Measurements from ENCODE around the gene C17orf100.
"Not testable (repeated sequence)": the region's sequence is repeated elsewhere in the genome, so short reads cannot be mapped to it uniquely, and the experiment has no call there.

Gene C17orf100

DNA sequence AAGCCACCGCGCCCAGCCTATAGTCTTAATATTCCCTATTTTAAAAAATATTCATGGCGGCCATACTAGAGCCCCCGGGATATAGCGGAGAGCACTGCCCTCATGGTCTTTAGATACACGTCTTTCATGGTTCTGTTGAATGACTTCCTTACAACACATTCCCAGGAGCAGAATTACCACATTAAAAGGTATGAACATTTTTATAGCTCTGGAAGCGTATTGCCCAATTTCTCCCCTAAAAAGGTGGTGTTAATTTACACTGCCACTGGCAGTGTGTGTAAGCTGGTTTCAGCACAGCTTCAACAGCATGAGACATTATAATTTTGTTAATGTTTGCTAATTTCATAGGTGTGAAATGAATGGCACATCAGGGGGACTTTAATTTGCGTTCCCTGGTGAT, 19.0 kb downstream of the C17orf100 start:
- no peak for DNase-seq

DNA sequence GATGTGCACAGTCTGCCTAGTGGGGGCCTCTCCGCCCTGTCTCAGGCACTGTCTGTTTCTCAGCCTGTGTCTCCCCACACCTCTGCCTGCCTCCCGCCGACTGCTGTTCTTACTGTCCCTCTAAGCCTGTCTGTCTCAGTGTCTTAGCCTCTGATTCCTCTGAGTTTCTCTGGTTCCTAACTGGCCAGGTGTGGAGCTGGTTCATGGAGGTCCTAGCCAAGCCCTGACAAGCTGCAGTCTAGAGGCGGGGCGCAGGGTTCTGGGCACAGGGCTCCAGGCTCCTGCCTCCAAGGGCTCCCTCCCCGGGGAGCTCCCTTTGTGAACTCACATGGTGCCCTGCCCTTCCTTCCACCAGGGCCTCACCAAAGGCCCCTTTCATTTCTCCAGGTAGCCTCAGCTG, 19.4 kb downstream of the C17orf100 start:
- no peak for DNase-seq

DNA sequence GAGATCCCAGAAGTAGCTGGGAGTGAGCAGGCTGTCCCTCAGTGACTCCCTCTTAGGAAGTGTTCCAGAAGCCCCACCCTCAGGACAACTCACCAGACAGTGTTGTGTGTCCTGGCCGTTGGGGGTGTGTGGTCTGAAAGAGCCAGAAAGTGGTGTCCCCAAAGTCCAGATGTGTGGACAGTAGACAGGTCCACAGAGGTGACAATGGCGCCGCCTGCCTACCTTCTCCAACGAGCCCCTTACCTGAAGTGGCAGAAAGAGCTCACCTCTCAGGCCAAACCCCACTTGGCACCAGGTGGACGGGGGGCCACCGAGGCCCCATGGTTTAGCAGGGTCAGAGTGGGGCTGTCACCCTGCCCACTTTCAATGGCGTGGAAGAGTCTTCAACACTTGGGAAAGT, 19.9 kb downstream of the C17orf100 start:
- no peak for DNase-seq

DNA sequence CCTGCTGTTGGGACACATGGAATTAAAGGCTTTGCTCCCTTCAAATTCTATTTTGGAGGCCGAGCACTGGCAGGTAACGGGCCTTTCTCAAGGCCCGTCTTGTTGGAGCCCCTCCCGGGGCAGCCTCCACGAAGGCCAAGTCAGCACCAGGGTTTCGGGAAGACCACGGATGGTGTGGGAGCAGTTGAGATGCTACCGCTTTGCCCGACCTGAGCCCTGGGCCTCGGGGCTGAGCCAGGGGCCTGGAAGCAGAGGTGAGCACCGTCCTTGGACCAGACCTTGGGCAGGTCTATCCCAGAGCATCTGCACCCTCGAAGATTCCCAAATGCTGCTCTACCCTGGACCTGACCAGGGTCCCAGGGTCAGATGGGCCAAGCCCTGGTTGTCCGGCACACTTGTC, 23.0 kb downstream of the C17orf100 start:
- no peak for DNase-seq

DNA sequence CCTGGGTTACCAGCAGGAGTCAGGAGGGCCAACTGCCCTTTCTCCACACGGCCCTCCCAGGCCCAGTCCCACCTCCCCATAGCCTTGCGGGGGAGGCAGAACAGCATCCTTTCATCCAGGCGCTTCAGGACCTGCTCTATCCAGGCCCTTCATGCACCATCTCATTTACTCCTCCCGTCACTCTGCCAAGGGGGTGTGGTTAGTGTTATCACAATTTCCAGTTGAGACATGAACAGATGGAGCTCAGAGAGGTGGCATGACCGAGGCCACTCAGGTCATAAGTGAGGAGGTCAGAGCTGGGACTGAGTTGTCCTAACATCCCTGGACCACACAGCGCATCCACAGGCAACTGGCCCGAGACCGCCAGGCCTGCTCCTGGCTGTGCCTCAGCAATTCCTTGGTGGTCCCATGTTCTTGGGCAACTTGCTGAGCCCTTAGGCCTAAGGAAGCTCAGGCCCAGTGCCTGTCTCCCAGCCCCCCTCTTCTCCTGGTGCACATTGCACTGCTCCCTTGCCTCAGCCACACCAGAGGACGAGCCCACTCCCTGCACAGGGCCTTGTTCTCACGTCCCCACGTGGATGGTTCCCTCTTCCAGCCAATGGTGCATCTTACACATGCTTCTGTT, 23.8 kb downstream of the C17orf100 start:
- DNase-seq = no peak

DNA sequence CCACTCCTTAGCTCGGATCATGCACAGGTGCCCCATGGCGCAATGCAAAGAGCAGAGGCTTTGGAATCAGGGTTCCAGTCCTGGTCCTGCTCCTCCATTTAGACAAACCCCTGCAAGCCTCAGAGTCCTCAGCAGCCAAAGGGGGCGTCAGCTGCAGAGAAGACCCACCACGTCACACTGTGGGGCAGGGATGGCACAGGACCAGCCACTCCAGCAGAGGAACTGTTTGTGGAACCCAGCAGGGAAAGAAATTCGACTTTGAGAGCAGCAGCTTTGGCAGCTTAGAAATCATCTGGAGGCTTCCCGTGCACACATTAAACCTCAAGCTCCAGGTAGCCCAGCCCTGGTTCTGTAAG, 25.2 kb downstream of the C17orf100 start:
- DNase-seq = no peak

DNA sequence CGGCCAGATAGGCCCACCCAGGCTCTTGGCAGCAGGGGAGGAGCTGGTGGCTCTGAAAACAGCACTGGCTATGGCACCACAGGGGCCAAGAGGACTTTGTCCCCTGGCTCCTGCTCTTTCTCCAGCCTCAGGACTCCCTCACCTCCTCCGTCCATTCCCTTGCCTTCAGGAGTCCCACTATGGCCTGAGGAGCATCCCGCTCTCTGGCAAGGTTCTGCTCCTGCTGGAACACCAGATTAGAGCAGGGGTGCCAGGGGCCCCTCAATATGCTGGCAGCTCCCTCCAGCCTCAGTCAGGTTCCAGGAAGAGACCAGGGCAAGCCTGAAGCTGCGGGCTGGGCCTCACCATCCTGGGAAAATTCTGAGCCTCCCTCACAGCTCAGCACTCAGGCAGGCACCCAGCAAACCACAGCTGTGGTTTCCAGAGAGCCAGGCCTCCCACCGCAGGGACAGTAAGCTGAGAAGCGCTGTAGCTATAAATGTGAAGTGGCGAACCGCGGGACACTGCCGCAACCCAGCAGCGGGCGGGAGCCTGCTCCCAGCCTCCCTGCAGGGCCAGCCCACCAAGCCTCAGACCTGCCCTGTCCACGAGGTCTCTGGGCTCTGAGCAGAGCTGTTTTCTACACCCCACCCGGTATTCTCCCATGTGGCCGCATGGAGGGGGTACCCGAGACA, 25.7 kb downstream of the C17orf100 start:
- no peak for DNase-seq

DNA sequence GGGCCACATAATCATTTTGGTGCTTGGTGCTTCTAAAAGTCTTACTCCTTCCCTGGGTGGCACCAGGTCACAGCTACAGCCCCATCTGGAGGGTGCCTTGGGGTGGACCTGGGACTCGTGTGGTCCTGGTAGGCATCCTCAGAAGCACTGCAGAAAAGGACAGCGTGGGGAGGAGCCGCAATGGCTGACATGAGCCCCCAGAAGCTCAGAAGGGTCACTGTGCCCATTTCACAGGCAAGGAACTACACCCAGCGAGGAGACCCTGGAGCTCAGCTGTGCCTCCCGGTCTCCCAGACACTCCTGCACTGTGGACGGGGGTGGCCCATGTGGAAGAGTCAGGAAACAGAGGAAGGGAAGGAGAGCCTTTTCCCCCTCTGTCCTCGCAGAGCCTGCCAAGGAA, 26.4 kb downstream of the C17orf100 start:
- no peak for DNase-seq

DNA sequence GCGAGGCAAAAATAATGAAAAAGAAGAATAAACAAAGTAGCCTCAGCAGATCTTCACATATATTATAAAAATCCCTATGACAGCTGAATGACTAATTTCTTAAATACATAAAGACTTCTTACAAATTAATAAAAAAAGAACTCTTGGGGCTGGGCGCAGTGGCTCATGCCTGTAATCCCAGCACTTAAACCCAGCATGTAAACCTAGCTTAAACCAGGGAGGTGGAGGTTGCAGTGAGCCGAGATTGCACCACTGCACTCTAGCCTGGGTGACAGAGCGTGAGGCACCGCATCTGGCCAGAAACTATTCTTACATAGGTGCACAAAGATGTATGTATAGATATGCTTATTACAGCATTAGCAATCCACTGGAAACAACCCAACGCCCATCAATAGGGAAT, 27.7 kb downstream of the C17orf100 start:
- DNase-seq = no peak

DNA sequence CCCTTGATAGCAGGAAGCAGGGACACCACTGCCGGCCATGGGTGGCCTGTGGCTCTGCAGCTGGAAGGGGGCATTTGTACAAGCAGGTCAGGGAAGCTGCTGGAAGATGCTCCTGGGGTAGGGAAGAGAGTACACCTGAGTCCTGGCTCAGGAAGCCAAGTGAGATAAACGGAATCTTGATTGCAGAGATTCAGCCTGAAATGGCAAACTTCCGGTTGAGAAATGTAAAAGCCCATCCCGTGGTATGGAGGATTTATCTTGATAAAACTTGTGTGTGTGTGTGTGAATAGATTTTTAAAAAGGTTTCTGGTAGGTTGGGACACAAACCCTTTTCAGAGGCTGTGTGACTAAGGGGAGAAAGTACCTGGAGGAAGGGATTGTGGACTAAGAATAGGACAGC, 29.6 kb downstream of the C17orf100 start:
- no peak for DNase-seq

DNA sequence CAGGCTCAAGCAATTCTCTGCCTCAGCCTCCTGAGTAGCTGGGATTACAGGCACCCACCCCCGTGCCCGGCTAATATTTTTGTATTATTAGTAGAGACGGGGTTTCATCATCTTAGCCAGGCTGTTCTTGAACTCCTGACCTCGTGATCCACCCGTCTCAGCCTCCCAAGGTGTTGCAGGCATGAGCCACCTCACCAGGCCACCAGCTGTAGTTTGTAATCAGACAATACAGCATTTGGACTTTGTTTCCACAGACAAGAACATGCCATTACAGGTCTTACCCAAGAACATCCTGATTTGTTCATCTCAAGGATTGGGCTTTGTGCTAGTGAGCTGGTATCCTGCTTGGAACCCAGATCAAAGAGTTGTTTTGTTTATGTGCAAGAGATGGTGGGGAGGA, 30.1 kb downstream of the C17orf100 start:
- DNase-seq = no peak

DNA sequence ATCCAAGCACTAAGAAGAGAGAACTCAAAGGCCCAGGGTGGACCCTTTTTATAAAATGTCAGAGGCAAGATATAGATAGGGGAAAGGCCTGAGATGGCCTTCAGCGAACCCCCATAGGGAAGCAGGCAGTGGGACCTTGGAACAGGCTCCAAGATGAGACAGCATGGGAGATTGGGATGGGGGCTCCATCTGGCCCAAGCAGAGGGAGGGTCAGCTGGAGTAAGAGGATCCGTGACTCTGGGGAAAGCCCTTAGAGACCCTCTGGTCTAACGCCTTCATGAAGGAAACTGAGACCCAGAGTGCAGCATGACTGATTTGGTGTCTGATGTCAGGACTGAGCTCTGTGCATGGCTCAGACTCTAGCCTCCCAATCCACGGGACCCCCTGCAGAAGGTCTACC, 30.8 kb downstream of the C17orf100 start:
- no peak for DNase-seq

DNA sequence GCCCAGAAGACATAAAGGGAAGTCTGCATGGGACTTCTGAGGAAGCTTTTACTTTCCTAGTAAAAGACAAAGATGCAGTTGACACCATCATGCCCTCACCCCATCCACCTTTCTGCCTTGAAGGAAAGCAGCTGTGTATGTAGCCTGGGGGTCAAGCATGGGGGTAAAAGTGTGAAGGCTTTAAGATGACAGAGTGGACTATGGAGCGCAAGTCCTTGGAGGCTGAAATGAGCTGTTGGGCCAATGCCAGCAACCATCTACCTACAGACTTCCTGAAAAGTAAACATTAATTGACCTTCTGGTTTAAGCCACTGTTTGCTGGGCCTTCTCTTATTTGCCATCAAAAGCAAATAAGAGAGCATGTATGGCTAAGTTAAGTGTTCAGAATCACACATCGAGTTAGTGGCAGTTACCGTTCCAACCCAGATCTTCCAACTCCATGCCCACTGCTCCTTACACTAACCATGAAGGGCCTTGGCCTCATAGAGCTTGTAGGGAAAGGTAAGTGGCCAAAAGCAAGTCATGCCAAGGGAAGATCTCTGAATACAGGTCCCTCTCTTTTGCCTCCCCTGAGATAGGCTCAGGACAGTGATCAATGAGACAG, 31.6 kb downstream of the C17orf100 start:
- no peak for DNase-seq

DNA sequence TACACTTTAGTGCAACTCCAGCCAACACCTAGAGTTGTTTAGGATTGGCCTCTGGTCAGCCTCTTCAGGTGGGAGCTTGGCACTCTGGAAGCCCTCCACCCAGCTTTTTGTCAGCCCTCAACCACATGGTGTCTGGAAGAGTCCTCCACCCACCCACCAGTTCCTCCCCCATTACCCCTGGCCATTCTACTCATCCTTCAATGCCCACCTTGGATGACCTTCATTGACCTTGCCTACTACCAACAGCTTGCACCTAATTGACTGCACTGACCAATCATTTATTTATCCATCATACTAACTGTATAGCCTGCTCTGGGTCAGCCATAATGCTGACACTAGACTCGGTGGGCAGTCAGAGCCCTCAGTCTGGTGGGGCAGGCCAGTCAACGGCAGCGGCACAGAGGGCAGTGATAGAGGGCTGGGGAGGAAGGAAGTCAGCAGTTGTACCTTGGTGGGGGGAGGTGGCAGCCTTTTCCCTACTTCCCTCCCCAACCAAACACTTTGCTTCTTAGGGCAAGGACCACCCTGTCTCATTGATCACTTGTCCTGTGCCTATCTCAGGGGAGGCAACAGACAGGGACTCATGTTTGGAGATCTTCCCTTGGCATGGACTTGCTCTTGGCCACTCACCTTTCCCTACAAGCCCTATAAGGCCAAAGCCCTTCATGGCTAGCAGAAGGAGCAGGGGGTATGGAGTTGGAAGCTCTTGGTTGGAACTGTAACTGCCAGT, 32.3 kb downstream of the C17orf100 start:
- no peak for DNase-seq

DNA sequence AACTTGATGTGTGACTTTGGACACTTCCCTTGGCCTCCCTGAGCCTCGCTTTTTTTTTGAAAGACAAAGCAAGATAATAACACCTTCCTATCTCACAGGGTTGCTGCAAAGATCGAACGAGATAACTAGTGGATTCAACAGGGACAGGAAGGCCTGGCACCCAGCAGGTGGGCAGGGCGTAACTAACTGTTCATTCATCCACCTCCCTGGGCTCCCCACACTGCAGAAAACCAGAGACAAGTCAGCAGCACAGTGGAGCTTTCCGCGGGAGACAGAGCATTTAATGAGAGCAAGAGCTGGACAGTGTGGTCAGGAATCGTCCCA, 32.9 kb downstream of the C17orf100 start:
- no peak for DNase-seq

DNA sequence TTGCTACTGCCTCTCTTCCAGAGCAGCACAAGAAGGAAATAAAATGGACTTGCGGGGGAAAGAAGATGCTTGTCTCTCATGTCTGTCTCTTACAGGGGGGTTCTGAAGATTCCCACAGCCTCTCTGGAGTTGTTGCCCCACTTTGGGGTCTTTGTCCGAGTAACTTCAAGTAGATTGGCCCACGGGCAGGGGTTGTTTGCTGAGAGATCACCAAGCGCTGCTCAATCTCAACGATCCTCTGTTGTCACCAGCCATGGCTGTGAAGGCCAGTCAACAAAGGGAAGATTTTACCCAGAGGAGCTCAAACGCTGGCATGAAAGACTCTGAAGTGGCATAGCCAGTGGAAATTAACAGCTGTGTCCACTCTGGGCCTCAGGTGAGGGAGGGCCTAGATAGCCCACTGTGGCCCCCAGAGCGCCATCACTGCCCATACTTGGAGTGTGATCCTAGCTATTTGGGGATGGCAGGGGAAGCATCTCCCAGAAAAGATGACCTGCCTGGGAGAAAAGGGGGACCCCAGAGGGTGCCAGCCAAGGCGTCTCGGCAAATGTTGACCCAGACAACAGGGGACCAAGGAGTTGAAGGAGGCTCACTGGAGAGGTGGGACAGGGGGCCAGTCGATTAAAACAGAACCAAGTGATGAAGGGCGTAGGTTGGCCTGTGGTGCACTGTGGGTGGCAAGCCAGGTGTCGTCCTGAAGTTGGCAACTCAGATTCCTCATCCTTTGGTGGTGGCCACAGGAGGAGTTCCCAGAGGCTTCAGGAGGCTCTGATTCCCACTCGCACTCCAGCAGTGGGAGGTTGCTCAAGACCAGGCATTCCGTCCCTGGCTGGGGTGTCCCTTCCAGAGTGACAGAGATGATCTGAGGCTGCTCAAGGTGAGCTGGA, 33.6 kb downstream of the C17orf100 start:
- DNase-seq = no peak

DNA sequence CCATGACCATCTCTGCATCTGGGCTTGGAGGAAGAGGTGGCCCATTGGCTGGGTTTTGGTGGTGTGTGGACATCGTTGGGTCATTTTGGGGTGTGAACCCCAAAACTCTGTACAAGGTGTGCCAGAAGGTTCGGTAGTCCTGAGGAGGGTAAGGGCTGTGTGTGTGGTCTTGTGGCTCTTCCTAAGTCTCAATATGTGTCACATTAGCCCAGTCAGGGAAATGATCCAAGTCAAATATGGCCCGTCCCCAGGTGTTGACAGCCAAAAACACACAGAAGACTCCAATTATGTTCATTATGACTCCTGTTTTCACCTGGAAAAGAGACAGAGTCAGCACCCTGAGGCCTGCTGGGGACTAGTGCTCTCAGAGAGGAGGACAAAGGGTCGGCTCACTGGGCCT, 34.5 kb downstream of the C17orf100 start:
- no peak for DNase-seq

DNA sequence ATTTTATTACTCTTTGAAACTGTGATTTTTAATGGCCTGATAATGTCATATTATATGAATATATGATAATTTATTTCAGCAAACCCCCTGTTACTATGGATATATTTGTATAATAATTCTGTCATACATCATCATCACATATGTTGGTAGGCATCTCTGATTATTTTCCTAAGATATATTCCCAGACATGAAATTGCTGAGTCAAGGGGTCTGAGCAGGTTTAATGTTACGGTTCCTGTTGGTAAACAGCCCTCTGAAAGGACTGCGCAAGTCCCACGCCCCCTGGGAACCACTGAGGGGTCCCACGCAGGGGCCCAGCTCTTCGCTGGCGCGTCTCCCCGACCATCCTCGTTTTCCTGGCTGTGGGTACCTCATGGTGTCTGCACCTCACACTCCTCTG, 37.4 kb downstream of the C17orf100 start:
- DNase-seq = no peak

DNA sequence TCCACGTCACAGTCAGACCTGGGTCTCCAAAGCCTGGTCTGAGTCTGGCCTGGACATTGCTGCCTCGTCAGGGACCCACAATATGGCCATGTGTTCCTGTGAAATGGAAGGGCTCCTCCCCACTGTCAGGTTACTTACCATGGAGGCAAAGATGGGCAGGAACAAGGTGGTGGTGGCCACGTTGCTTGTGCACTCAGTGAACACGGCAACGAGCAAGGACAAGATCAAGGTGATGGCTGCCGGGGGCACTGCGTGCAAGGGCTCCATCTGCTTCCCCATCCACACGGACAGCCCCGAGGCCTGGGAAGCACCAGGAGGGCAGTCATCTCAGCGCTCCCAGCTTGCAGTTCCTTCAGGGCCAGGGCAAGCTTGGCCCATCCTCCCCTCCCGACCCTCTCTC, 39.1 kb downstream of the C17orf100 start:
- no peak for DNase-seq

DNA sequence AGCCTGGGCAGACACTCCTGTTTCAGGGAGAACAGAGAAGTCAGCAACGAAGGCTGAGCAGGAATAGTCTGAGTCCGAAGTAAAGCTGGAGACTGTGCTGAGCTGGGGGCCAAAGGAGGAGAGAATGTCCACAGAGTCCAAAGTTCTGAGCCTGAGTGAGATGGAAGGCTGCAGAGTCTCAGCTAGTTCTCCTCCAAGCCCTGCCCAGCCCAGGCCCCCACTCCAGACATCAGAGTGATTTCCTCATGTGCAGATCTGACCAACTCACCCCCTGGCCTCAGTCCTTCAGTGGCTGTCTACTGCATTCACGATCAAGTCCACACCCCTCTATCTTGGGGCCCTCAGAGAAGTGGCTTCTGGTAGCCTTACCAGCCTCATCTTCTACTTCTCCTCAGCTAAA, 40.0 kb downstream of the C17orf100 start:
- DNase-seq = no peak

DNA sequence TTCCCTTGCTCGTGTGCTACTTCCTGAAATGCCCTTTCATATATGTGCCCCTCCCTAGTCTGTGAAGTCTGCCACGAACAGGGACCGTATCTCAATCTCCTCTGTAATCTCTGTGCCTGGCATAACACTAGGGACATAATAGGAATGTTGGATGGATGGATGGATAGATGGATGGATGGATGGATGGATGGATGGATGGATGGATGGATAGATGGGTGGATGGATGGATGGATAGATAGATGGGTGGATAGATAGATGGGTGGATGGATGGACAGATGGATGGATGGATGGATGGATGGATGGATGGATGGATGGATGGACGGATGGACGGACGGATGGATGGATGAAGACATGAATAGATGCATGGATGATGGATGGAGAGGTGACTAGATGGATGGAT, 40.4 kb downstream of the C17orf100 start:
- DNase-seq = not testable (repeated sequence)

DNA sequence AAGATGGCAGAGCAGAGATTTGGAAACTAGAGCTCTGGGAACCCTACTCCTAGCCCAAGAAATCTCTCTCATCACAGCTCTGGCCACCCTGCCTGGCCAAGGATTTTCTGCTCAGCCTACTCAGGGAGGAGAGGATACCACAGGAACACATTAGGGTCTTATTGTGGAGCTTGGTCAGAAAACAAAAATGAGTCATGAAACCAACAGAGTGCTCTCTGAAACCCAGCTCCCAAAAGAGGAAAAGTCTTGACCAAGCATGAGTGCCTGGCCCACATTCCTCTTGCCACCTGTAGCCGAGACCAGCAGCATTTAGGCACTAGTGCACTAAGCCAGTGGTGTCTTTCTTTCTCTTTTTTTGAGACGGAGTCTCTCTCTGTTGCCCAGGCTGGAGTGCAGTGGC, 43.5 kb downstream of the C17orf100 start:
- DNase-seq = no peak

DNA sequence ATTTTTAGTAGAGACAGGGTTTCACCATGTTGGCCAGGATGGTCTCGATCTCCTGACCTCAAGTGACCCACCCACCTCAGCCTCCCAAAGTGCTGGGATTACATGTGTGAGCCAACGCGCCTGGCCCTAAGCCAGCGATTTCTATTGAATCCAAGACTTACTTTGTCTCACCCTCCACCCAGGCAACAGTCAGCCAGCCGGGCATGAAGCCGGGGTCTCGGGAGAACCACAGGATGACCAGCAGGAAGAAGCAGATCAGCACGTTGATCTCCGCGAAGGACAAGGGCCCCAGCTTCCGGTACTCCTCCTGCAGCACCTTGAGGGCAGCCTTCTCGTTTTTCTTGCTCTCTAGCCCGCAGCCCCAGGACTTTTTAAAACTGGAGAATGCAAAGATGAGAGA, 44.0 kb downstream of the C17orf100 start:
- no peak for DNase-seq
